Liver (tissue), 9 donors: ENCODE results near the gene RAB11FIP5. TPM values are rescaled to one million over a fixed set of nuclear protein-coding genes. Genes with fewer than 3 reads are reported as not detected.
A peak's percentile ranks its signal among the peaks of the same experiment; 100 is the strongest.

Experiments
- DNase-seq: peaks from one replicate; pipeline ENCODE4 v3.0.0-alpha.2; 2017; ENCODE audit warnings: low spot score
- H3K27ac ChIP-seq, 2 donors: one replicate each; pipeline ENCODE4 v1.7.0; 2013; ENCODE audit warnings: inconsistent platforms in 2 of 2, low read length in 2 of 2, control low read depth in 1 of 2, low read depth in 1 of 2, mild to moderate bottlenecking in 1 of 2
- H3K27me3 ChIP-seq, 4 donors: one replicate each; pipeline versions ENCODE4 v1.6.1 to v1.7.0; 2013; ENCODE audit warnings: low read length in 3 of 4, inconsistent platforms in 1 of 4, mild to moderate bottlenecking in 1 of 4, moderate library complexity in 1 of 4; ENCODE audit not compliant: control insufficient read depth in 4 of 4, insufficient read depth in 4 of 4
- H3K36me3 ChIP-seq, 4 donors: one replicate each; pipeline versions ENCODE4 v1.6.1 to v1.7.0; 2013; ENCODE audit warnings: low read length in 3 of 4, mild to moderate bottlenecking in 3 of 4, low read depth in 1 of 4, moderate library complexity in 1 of 4; ENCODE audit not compliant: control insufficient read depth in 4 of 4, insufficient read depth in 3 of 4
- H3K4me1 ChIP-seq, 4 donors: one replicate each; pipeline versions ENCODE4 v1.6.1 to v1.7.0; 2013; ENCODE audit warnings: low read length in 3 of 4, mild to moderate bottlenecking in 3 of 4, moderate library complexity in 1 of 4; ENCODE audit not compliant: control insufficient read depth in 4 of 4, insufficient read depth in 4 of 4
- H3K4me3 ChIP-seq, 3 donors: one replicate each; pipeline versions ENCODE4 v1.6.1 to v1.7.0; 2013; ENCODE audit warnings: low read length in 3 of 3, control low read depth in 1 of 3, low read depth in 1 of 3, mild to moderate bottlenecking in 1 of 3
- H3K9ac ChIP-seq, 2 donors: one replicate each; pipeline ENCODE4 v1.7.0; 2013; ENCODE audit warnings: low read length in 2 of 2, mild to moderate bottlenecking in 2 of 2, moderate library complexity in 2 of 2, control low read depth in 1 of 2, low read depth in 1 of 2
- H3K9me3 ChIP-seq, 4 donors: one replicate each; pipeline versions ENCODE4 v1.6.1 to v1.7.0; 2013; ENCODE audit warnings: low read length in 3 of 4; ENCODE audit not compliant: control insufficient read depth in 4 of 4
- EGR1 ChIP-seq, 2 donors: IDR thresholded peaks; 2 replicates each; pipeline ENCODE4 v1.6.1; 2016 to 2018; ENCODE audit warnings: antibody characterized with exemption in 2 of 2, low read depth in 2 of 2
- FOXA1 ChIP-seq: IDR thresholded peaks from 2 replicates; pipeline ENCODE4 v1.6.1; 2016; ENCODE audit warnings: antibody characterized with exemption
- FOXA2 ChIP-seq: IDR thresholded peaks from 2 replicates; pipeline ENCODE4 v1.6.1; 2016; ENCODE audit warnings: antibody characterized with exemption
- GABPA ChIP-seq, 2 donors: IDR thresholded peaks in 1 of 2; conservative IDR thresholded peaks in 1 of 2; 2 replicates each; pipeline ENCODE4 v1.6.1; 2016; ENCODE audit warnings: antibody characterized with exemption in 2 of 2, mild to moderate bottlenecking in 1 of 2, moderate library complexity in 1 of 2
- HNF4A ChIP-seq, 2 donors: conservative IDR thresholded peaks; 2 replicates each; pipeline ENCODE4 v1.6.1; 2016; ENCODE audit warnings: antibody characterized with exemption in 2 of 2, mild to moderate bottlenecking in 2 of 2
- HNF4G ChIP-seq: IDR thresholded peaks from 2 replicates; pipeline ENCODE4 v1.6.1; 2016; ENCODE audit warnings: antibody characterized with exemption
- JUND ChIP-seq, 2 donors: IDR thresholded peaks; 2 replicates each; pipeline ENCODE4 v1.6.1; 2016; ENCODE audit warnings: antibody characterized with exemption in 2 of 2
- NR2F2 ChIP-seq: IDR thresholded peaks from 2 replicates; pipeline ENCODE4 v1.6.1; 2016; ENCODE audit warnings: antibody characterized with exemption
- RAD21 ChIP-seq, 2 donors: IDR thresholded peaks; 2 replicates each; pipeline ENCODE4 v1.6.1; 2016; ENCODE audit warnings: antibody characterized with exemption in 2 of 2, mild to moderate bottlenecking in 2 of 2
- RXRA ChIP-seq, 2 donors: IDR thresholded peaks; 2 replicates each; pipeline ENCODE4 v1.6.1; 2017 to 2018; ENCODE audit warnings: antibody characterized with exemption in 2 of 2, mild to moderate bottlenecking in 1 of 2
- SP1 ChIP-seq: IDR thresholded peaks from 2 replicates; pipeline ENCODE4 v1.6.1; 2018; ENCODE audit warnings: antibody characterized with exemption, mild to moderate bottlenecking
- TAF1 ChIP-seq: conservative IDR thresholded peaks from 2 replicates; pipeline ENCODE4 v1.6.1; 2016; ENCODE audit warnings: antibody characterized with exemption, mild to moderate bottlenecking
- YY1 ChIP-seq: IDR thresholded peaks from 2 replicates; pipeline ENCODE4 v1.6.1; 2016; ENCODE audit warnings: antibody characterized with exemption, mild to moderate bottlenecking
- WGBS: extraction: QIAGEN DNeasy Blood & Tissue Kit; methylation state at CpG from one replicate; pipeline ENCODE4 v1.1.7; 2013; 5-methylcytosine and 5-hydroxymethylcytosine counted together
- polyA plus RNA-seq, 2 donors: library from polyadenylated mRNA; stranded (reverse) in 1 of 2; unstranded in 1 of 2; fragments of 200-250 nt in 1 of 2; fragments of >200 nt in 1 of 2; fragmentation: Nextera tagmentation in 1 of 2; extraction: Ambion mirVana in 1 of 2; gene quantifications; one replicate each; pipeline versions ENCODE4 v1.2.1 to v1.2.3, GENCODE V29; 2013 to 2015
- total RNA-seq, 2 donors: library from RNA; depleted of rRNA; stranded (reverse); fragments of >200 nt; gene quantifications; one replicate each; pipeline ENCODE4 v1.2.3, GENCODE V29; 2014
- TF ChIP-seq, protein P1 (sequence below): IDR thresholded peaks from 2 replicates; pipeline ENCODE4 v1.6.1; 2016; ENCODE audit warnings: antibody characterized with exemption, mild to moderate bottlenecking
- TF ChIP-seq, protein P2 (sequence below): IDR thresholded peaks from 2 replicates; pipeline ENCODE4 v1.6.1; 2016; ENCODE audit warnings: antibody characterized with exemption
- TF ChIP-seq, protein P3 (sequence below): fragments of 150-350 bp; IDR thresholded peaks from 2 replicates; pipeline ENCODE4 v1.5.1; 2017; ENCODE audit warnings: improper control_type of control experiment, low read depth, low read length; ENCODE audit not compliant: missing input control
- TF ChIP-seq, protein P4 (sequence below): IDR thresholded peaks from 2 replicates; pipeline ENCODE4 v1.6.1; 2016; ENCODE audit warnings: antibody characterized with exemption
- TF ChIP-seq, protein P5 (sequence below): IDR thresholded peaks from 2 replicates; pipeline ENCODE4 v1.6.1; 2016; ENCODE audit warnings: antibody characterized with exemption
- donor health status: healthy.
- donor health status: healthy.
- donor health status: healthy.
- donor health status: healthy.
- donor health status: healthy.

RAB11FIP5 gene
- total and polyA plus RNA-seq, 4 donors, result 2.8 to 8.1 (median 5.4) TPM

DNA sequence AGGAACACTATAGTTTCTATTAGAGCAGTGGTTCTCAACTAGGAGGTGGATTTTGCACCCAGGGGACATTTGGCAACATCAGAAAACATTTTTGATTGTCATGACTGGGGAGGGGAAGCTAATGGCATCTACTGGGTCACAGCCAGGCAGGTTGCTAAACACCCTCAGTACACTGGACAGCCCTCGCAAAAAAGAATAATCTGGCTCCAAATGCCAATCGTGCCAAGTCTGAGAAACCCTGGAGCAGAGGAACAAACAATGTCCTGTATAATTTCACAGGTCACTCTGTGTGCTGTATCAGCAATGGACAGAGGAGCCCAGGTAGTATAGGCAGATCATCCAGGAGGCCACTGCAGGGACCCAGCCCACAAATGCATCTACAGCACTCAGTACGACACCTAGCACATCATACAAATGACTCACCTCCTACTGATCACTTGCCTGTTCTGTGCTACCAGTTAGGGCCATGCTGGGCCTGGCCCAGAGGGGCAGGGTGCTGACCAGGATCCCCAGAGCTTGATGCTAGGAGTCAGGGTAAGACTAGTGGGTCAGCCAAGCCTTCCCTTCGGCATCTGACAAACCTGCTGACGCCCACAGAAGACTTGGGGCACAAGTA is 78.9 kb downstream of the RAB11FIP5 start:
- peak overlapping the region in 1 of 2 donors; percentile 3 for H3K9ac ChIP-seq
- peaks cover 40 to 77% (median 55%) of the 10 kb centered on the region in 4 donors for H3K4me1 ChIP-seq

More for the DNA sequence above, 78.9 kb downstream of the RAB11FIP5 start:
- H3K36me3 ChIP-seq, result peaks cover 0 to 7% (median under 1%) of the 10 kb centered on the region in 4 donors
- H3K27ac ChIP-seq, result peak overlapping the region; percentile 79 to 85
- no peaks in the 10 kb centered on the region for H3K9me3 ChIP-seq
- no peak overlapping the region for H3K4me3 ChIP-seq
- no peaks in the 10 kb centered on the region for H3K27me3 ChIP-seq
- no peak for DNase-seq
- TF ChIP-seq HNF4A (conservative IDR thresholded peaks at IDR 0.05) (peak; percentile 97), TAF1 (peak; percentile 48), RXRA (IDR thresholded peaks at IDR 0.05) (peak; percentile 89 to 98), GABPA (IDR thresholded peaks at IDR 0.05 in 1 of 2, conservative IDR thresholded peaks at IDR 0.05 in 1 of 2) (peak in 1 of 2 donors; percentile 51), YY1 (peak; percentile 87), FOXA1 (no peak), HNF4G (peak; percentile 82), SP1 (peak; percentile 99), FOXA2 (peak; percentile 68), RAD21 (IDR thresholded peaks at IDR 0.05) (peak; percentile 62 to 71), JUND (IDR thresholded peaks at IDR 0.05) (peak; percentile 66 to 83), EGR1 (IDR thresholded peaks at IDR 0.05; ENCODE audit: low read depth in 2 of 2) (peak in 1 of 2 donors; percentile 65), NR2F2 (peak; percentile 41)
- TF ChIP-seq, protein P1, sequence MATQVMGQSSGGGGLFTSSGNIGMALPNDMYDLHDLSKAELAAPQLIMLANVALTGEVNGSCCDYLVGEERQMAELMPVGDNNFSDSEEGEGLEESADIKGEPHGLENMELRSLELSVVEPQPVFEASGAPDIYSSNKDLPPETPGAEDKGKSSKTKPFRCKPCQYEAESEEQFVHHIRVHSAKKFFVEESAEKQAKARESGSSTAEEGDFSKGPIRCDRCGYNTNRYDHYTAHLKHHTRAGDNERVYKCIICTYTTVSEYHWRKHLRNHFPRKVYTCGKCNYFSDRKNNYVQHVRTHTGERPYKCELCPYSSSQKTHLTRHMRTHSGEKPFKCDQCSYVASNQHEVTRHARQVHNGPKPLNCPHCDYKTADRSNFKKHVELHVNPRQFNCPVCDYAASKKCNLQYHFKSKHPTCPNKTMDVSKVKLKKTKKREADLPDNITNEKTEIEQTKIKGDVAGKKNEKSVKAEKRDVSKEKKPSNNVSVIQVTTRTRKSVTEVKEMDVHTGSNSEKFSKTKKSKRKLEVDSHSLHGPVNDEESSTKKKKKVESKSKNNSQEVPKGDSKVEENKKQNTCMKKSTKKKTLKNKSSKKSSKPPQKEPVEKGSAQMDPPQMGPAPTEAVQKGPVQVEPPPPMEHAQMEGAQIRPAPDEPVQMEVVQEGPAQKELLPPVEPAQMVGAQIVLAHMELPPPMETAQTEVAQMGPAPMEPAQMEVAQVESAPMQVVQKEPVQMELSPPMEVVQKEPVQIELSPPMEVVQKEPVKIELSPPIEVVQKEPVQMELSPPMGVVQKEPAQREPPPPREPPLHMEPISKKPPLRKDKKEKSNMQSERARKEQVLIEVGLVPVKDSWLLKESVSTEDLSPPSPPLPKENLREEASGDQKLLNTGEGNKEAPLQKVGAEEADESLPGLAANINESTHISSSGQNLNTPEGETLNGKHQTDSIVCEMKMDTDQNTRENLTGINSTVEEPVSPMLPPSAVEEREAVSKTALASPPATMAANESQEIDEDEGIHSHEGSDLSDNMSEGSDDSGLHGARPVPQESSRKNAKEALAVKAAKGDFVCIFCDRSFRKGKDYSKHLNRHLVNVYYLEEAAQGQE, result peak; percentile 89
- TF ChIP-seq, protein P2, sequence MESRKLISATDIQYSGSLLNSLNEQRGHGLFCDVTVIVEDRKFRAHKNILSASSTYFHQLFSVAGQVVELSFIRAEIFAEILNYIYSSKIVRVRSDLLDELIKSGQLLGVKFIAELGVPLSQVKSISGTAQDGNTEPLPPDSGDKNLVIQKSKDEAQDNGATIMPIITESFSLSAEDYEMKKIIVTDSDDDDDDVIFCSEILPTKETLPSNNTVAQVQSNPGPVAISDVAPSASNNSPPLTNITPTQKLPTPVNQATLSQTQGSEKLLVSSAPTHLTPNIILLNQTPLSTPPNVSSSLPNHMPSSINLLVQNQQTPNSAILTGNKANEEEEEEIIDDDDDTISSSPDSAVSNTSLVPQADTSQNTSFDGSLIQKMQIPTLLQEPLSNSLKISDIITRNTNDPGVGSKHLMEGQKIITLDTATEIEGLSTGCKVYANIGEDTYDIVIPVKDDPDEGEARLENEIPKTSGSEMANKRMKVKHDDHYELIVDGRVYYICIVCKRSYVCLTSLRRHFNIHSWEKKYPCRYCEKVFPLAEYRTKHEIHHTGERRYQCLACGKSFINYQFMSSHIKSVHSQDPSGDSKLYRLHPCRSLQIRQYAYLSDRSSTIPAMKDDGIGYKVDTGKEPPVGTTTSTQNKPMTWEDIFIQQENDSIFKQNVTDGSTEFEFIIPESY, result peak; percentile 78
- TF ChIP-seq, protein P3, sequence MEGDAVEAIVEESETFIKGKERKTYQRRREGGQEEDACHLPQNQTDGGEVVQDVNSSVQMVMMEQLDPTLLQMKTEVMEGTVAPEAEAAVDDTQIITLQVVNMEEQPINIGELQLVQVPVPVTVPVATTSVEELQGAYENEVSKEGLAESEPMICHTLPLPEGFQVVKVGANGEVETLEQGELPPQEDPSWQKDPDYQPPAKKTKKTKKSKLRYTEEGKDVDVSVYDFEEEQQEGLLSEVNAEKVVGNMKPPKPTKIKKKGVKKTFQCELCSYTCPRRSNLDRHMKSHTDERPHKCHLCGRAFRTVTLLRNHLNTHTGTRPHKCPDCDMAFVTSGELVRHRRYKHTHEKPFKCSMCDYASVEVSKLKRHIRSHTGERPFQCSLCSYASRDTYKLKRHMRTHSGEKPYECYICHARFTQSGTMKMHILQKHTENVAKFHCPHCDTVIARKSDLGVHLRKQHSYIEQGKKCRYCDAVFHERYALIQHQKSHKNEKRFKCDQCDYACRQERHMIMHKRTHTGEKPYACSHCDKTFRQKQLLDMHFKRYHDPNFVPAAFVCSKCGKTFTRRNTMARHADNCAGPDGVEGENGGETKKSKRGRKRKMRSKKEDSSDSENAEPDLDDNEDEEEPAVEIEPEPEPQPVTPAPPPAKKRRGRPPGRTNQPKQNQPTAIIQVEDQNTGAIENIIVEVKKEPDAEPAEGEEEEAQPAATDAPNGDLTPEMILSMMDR, result no peak
- TF ChIP-seq, protein P4, sequence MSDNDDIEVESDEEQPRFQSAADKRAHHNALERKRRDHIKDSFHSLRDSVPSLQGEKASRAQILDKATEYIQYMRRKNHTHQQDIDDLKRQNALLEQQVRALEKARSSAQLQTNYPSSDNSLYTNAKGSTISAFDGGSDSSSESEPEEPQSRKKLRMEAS, result peak; percentile 62
- TF ChIP-seq, protein P5, sequence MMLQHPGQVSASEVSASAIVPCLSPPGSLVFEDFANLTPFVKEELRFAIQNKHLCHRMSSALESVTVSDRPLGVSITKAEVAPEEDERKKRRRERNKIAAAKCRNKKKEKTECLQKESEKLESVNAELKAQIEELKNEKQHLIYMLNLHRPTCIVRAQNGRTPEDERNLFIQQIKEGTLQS, result no peak
- 31% methylated on average over 5 of the region's 5 CpGs for WGBS
